ENCODE data around the gene DNAJB8.

The DNAJB8 gene

DNA sequence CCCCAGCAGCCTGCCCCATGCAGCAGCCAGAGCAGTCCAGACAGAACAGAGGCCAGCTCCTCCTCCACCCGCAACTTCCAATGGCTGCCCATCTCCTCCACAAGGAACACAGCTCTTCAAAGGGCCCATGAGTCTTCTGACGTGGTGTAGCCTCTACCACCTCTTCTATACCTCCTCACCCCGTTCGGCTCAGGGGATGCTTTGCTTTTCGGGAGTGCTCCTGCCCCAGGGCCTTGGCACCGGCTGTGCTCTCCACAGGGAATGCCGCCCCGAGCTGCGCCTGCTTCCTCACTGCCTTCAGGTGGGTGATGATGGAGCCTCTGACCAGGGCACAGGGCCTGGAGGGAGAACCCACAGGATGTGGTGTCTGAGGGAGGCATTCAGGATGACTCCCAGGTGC is 14.6 kb downstream of the DNAJB8 start:
- DNase-seq (ENCODE audit: extremely low spot score) = no peak
- ChIA-PET POLR2A (no interaction called here), CTCF (interaction anchor here (1.4 kb wide), 1 partner anchor 14 kb away, joined by 7 read pairs; no protein-coding TSS in a partner anchor)
- TF ChIP-seq LEF1 (IDR thresholded peaks at IDR 0.05; ENCODE audit: borderline replicate concordance) = no peak
- no peak for TF ChIP-seq SUZ12 (IDR thresholded peaks at IDR 0.05)
- no peak for TF ChIP-seq L3MBTL2 (conservative IDR thresholded peaks at IDR 0.05)
- no peak for TF ChIP-seq FOXM1 (IDR thresholded peaks at IDR 0.05; ENCODE audit: borderline replicate concordance)
- TF ChIP-seq, protein P1, sequence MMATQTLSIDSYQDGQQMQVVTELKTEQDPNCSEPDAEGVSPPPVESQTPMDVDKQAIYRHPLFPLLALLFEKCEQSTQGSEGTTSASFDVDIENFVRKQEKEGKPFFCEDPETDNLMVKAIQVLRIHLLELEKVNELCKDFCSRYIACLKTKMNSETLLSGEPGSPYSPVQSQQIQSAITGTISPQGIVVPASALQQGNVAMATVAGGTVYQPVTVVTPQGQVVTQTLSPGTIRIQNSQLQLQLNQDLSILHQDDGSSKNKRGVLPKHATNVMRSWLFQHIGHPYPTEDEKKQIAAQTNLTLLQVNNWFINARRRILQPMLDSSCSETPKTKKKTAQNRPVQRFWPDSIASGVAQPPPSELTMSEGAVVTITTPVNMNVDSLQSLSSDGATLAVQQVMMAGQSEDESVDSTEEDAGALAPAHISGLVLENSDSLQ (IDR thresholded peaks at IDR 0.05) = no peak
- TF ChIP-seq FOXK2 (IDR thresholded peaks at IDR 0.05) = no peak
- no peak for TF ChIP-seq TARDBP (IDR thresholded peaks at IDR 0.05)
- no peak for TF ChIP-seq ELF4 (IDR thresholded peaks at IDR 0.05)
- no peak for TF ChIP-seq NFRKB (IDR thresholded peaks at IDR 0.05)
- TF ChIP-seq FOXA1 (IDR thresholded peaks at IDR 0.05) = no peak

DNA sequence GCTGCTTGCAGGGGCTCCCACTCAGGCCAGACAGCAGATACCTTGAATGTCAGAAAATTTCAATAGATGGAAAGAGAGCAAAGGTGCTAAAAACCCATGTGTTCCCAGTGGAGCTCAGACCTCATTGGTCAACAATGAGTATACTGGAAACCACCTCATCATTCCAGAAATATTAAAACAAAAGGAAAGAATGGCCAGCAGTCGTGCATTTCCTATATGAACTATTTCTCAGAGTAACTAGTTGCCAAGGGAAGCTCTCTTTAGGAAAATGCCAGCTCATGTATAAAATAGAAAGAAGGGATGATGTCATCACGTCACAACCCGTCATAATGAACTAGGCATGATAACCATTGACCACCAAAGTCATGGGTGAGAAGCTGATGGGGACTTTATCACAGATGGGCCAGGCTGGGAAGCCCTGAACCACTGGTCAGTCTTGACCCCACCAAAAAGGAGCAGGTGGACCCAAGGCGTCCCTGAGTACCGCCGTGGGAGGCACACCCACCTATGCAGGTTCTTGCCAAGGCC is 17.5 kb downstream of the DNAJB8 start:
- POLR2A ChIA-PET = interaction anchor here (0.8 kb wide), 1 partner anchor 40 kb away, joined by 4 read pairs; no protein-coding TSS in a partner anchor
- CTCF ChIA-PET = interaction anchor here (0.7 to 1.0 kb wide), 2 partner anchors 11 to 133 kb away, joined by 3 read pairs; no protein-coding TSS in a partner anchor
- no peak for DNase-seq (ENCODE audit: extremely low spot score)
- TF ChIP-seq BHLHE40 (IDR thresholded peaks at IDR 0.05; ENCODE audit: borderline replicate concordance) (no peak), FOXM1 (IDR thresholded peaks at IDR 0.05; ENCODE audit: borderline replicate concordance) (no peak), LEF1 (IDR thresholded peaks at IDR 0.05; ENCODE audit: borderline replicate concordance) (no peak), FOXK2 (IDR thresholded peaks at IDR 0.05) (no peak), ELF4 (IDR thresholded peaks at IDR 0.05) (no peak), NFRKB (IDR thresholded peaks at IDR 0.05) (no peak), HDGF (IDR thresholded peaks at IDR 0.05; ENCODE audit: borderline replicate concordance) (no peak), SP1 (IDR thresholded peaks at IDR 0.05) (no peak), TARDBP (IDR thresholded peaks at IDR 0.05) (no peak), L3MBTL2 (conservative IDR thresholded peaks at IDR 0.05) (no peak), CTBP1 (IDR thresholded peaks at IDR 0.05; ENCODE audit: borderline replicate concordance) (no peak), ZNF384 (IDR thresholded peaks at IDR 0.05) (no peak)
- TF ChIP-seq, protein P1 (IDR thresholded peaks at IDR 0.05) = no peak

DNA sequence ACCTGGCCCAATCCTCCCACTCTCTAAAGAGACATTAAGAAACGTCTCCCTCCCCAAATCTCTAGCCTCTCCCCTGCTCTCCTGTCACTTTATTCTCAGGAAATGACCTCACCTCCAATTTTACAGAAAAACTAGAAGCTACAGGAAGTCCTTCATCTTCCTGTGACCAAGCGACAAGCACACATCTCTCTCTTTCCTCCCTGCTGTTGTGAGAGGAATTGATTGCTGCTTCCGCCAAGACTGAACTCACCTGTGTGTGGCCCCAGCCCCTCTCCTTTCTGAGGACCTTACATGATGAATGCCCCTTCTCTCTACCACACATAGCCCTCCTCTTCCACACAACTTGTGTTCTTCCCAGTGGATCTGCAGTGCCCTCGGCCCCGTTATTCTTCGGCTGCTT is 18.2 kb downstream of the DNAJB8 start:
- no peak for DNase-seq (ENCODE audit: extremely low spot score)
- POLR2A ChIA-PET = interaction anchor here (0.8 kb wide), 1 partner anchor 41 kb away, joined by 4 read pairs; no protein-coding TSS in a partner anchor
- TF ChIP-seq FOXK2 (IDR thresholded peaks at IDR 0.05) (no peak), L3MBTL2 (conservative IDR thresholded peaks at IDR 0.05) (no peak), NFRKB (IDR thresholded peaks at IDR 0.05) (no peak), FOXM1 (IDR thresholded peaks at IDR 0.05; ENCODE audit: borderline replicate concordance) (no peak), BHLHE40 (IDR thresholded peaks at IDR 0.05; ENCODE audit: borderline replicate concordance) (no peak), ARNT (IDR thresholded peaks at IDR 0.05) (no peak), CTBP1 (IDR thresholded peaks at IDR 0.05; ENCODE audit: borderline replicate concordance) (no peak), HDGF (IDR thresholded peaks at IDR 0.05; ENCODE audit: borderline replicate concordance) (no peak), SP1 (IDR thresholded peaks at IDR 0.05) (no peak)
- CTCF ChIA-PET = interaction anchor here (0.7 to 1.0 kb wide), 2 partner anchors 10 to 133 kb away, joined by 3 read pairs; no protein-coding TSS in a partner anchor

DNA sequence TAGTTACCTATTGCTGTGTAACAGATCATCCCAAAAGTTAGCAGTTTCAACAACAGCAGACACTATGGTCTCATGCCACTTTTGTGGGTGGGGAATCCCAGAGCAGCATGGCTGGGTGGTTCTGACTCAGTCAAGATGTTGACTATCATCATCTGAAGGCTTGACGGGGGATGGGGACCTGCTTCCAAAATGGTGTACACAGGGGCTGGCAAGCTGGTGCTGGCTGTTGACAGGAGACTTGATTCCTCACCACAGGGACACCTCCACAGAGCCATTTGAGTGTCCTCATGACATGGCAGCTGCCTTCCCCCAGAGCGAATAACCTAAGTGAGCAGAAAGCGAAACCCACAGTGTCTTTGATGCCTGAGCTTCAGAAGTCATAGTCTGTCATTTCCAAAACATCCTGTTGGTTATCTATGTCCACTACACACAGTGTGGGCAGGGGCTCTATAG is 19.1 kb downstream of the DNAJB8 start:
- no peak for TF ChIP-seq HDGF (IDR thresholded peaks at IDR 0.05; ENCODE audit: borderline replicate concordance)
- TF ChIP-seq ZNF384 (IDR thresholded peaks at IDR 0.05) = no peak
- TF ChIP-seq NFRKB (IDR thresholded peaks at IDR 0.05) = no peak
- no peak for TF ChIP-seq FOXM1 (IDR thresholded peaks at IDR 0.05; ENCODE audit: borderline replicate concordance)
- no peak for TF ChIP-seq FOXA1 (IDR thresholded peaks at IDR 0.05)
- no peak for TF ChIP-seq ELF4 (IDR thresholded peaks at IDR 0.05)
- TF ChIP-seq TARDBP (IDR thresholded peaks at IDR 0.05) = no peak
- TF ChIP-seq L3MBTL2 (conservative IDR thresholded peaks at IDR 0.05) = no peak
- no peak for TF ChIP-seq SP1 (IDR thresholded peaks at IDR 0.05)
- no peak for TF ChIP-seq SUZ12 (IDR thresholded peaks at IDR 0.05)
- TF ChIP-seq LEF1 (IDR thresholded peaks at IDR 0.05; ENCODE audit: borderline replicate concordance) = no peak
- no peak for TF ChIP-seq FOXK2 (IDR thresholded peaks at IDR 0.05)
- no peak for TF ChIP-seq CTBP1 (IDR thresholded peaks at IDR 0.05; ENCODE audit: borderline replicate concordance)
- no peak for TF ChIP-seq ARNT (IDR thresholded peaks at IDR 0.05)
- TF ChIP-seq, protein P1 (IDR thresholded peaks at IDR 0.05) = no peak
- TF ChIP-seq BHLHE40 (IDR thresholded peaks at IDR 0.05; ENCODE audit: borderline replicate concordance) = no peak
- no peak for DNase-seq (ENCODE audit: extremely low spot score)
- POLR2A ChIA-PET = no interaction called here
- CTCF ChIA-PET = interaction anchor here (1.1 kb wide), 1 partner anchor 10 kb away, joined by 3 read pairs; no protein-coding TSS in a partner anchor

DNA sequence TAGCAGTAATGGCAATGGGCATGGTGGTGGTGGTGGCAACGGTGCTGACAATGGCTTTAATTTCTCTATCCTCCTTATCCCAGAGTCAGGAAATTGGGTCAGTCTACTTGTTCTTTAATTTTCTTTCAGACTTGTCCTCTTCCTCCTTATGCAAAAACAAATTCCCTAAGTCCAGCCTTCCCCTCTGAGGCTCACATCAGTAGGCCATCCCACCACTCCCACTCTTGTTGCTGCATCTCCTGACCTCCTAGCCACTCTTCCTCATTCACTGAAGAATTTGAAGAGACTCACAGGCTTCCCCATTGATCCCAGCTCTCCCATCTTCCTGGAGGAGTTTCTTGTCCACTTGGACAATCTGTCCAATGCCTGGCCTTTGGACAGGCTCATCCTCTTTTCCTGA is 19.9 kb downstream of the DNAJB8 start:
- POLR2A ChIA-PET = no interaction called here
- CTCF ChIA-PET = interaction anchor here (1.1 kb wide), 1 partner anchor 9 kb away, joined by 3 read pairs; no protein-coding TSS in a partner anchor
- DNase-seq (ENCODE audit: extremely low spot score) = no peak
- TF ChIP-seq BHLHE40 (IDR thresholded peaks at IDR 0.05; ENCODE audit: borderline replicate concordance) = no peak
- TF ChIP-seq FOXM1 (IDR thresholded peaks at IDR 0.05; ENCODE audit: borderline replicate concordance) = no peak
- no peak for TF ChIP-seq NFRKB (IDR thresholded peaks at IDR 0.05)
- TF ChIP-seq SP1 (IDR thresholded peaks at IDR 0.05) = no peak
- no peak for TF ChIP-seq HDGF (IDR thresholded peaks at IDR 0.05; ENCODE audit: borderline replicate concordance)
- no peak for TF ChIP-seq ARNT (IDR thresholded peaks at IDR 0.05)
- TF ChIP-seq CTBP1 (IDR thresholded peaks at IDR 0.05; ENCODE audit: borderline replicate concordance) = no peak
- no peak for TF ChIP-seq FOXK2 (IDR thresholded peaks at IDR 0.05)
- no peak for TF ChIP-seq ELF4 (IDR thresholded peaks at IDR 0.05)
- TF ChIP-seq, protein P1 (IDR thresholded peaks at IDR 0.05) = no peak
- TF ChIP-seq ZNF384 (IDR thresholded peaks at IDR 0.05) = no peak
- no peak for TF ChIP-seq SUZ12 (IDR thresholded peaks at IDR 0.05)
- no peak for TF ChIP-seq TARDBP (IDR thresholded peaks at IDR 0.05)
- TF ChIP-seq LEF1 (IDR thresholded peaks at IDR 0.05; ENCODE audit: borderline replicate concordance) = no peak
- no peak for TF ChIP-seq FOXA1 (IDR thresholded peaks at IDR 0.05)
- TF ChIP-seq L3MBTL2 (conservative IDR thresholded peaks at IDR 0.05) = no peak
